GM12872 (cell line): ENCODE data around the gene HNRNPC.

Experiments used
- CTCF ChIP-seq: IDR thresholded peaks from 3 replicates; pipeline ENCODE4 v1.5.1; 2011; ENCODE audit warnings: low read depth, mild to moderate bottlenecking, low read length, moderate library complexity; ENCODE audit not compliant: insufficient read depth

Gene HNRNPC

GRCh38 chr14:21231020-21231652 lies 38.1 kb downstream of the HNRNPC start:
- no peak for TF ChIP-seq CTCF

- no peak for TF ChIP-seq CTCF
Measured at GRCh38 chr14:21229821-21230220, 39.4 kb downstream of the HNRNPC start.

- TF ChIP-seq CTCF, result no peak
Measured at GRCh38 chr14:21227981-21228380, 41.3 kb downstream of the HNRNPC start.

- no peak for TF ChIP-seq CTCF
Measured at GRCh38 chr14:21227150-21227549, 42.1 kb downstream of the HNRNPC start.

- TF ChIP-seq CTCF, result no peak
Measured at GRCh38 chr14:21226467-21226866, 42.8 kb downstream of the HNRNPC start.

- TF ChIP-seq CTCF, result no peak
Measured at GRCh38 chr14:21220874-21221477, 48.3 kb downstream of the HNRNPC start.

GRCh38 chr14:21219561-21220111 lies 49.6 kb downstream of the HNRNPC start:
- no peak for TF ChIP-seq CTCF
